Naive thymus-derived CD4-positive, alpha-beta T cell (primary cell): ENCODE measurements around the gene DYNC1I1. TPM values are rescaled to one million over a fixed set of nuclear protein-coding genes. Genes with fewer than 3 reads are reported as not detected.

Experiments used
- ATAC-seq: fragments of 150-1000 bp; cut with Tn5 transposase; 2 replicates; pipeline ENCODE4 v1.10.0; 2021; ENCODE audit warnings: mild to moderate bottlenecking, moderate library complexity
- CTCF ChIA-PET: fragments of 350-600 bp; sonication (Branson Sonifier 250); formaldehyde crosslinking; loops from one replicate; lab custom pipeline; 2021; ENCODE audit warnings: antibody characterized with exemption; lab: Charles Lee
- POLR2A ChIA-PET: fragments of 350-600 bp; sonication (Branson Sonifier 250); formaldehyde crosslinking; loops from one replicate; lab custom pipeline; 2021; ENCODE audit warnings: antibody characterized with exemption, inconsistent platforms; lab: Charles Lee
- DNase-seq, 9 donors: peaks; one replicate each; pipeline versions ENCODE4 v3.0.0 to v3.0.0-alpha.2; 2020 to 2022; ENCODE audit warnings: mixed read lengths in 1 of 9
- H3K27ac ChIP-seq: one replicate; pipeline ENCODE4 v1.7.0; 2013; ENCODE audit warnings: mild to moderate bottlenecking, low read depth, low read length, moderate library complexity
- H3K27me3 ChIP-seq, 2 donors: one replicate each; pipeline ENCODE4 v1.7.0; 2013; ENCODE audit warnings: low read length in 2 of 2, mild to moderate bottlenecking in 2 of 2, moderate library complexity in 2 of 2; ENCODE audit not compliant: control insufficient read depth in 2 of 2, insufficient read depth in 2 of 2
- H3K36me3 ChIP-seq, 3 experiments: 1 replicate in 2 of 3; 2 replicates in 1 of 3; pipeline ENCODE4 v1.7.0; 2013; ENCODE audit warnings: low read length in 3 of 3, mild to moderate bottlenecking in 3 of 3, moderate library complexity in 1 of 3; ENCODE audit not compliant: insufficient read depth in 3 of 3, control insufficient read depth in 2 of 3
- H3K4me1 ChIP-seq, 2 donors: one replicate each; pipeline ENCODE4 v1.7.0; 2013; ENCODE audit warnings: low read length in 2 of 2, mild to moderate bottlenecking in 2 of 2, moderate library complexity in 1 of 2; ENCODE audit not compliant: control insufficient read depth in 2 of 2, insufficient read depth in 2 of 2
- H3K4me3 ChIP-seq: 2 replicates; pipeline ENCODE4 v1.7.0; 2013; ENCODE audit warnings: mild to moderate bottlenecking, low read length
- H3K9me3 ChIP-seq, 3 experiments: 1 replicate in 2 of 3; 2 replicates in 1 of 3; pipeline ENCODE4 v1.7.0; 2013; ENCODE audit warnings: low read length in 3 of 3; ENCODE audit not compliant: control insufficient read depth in 2 of 3
- H3K27ac Mint-ChIP-seq, 9 donors: one replicate each; pipeline ENCODE4 v1.8.0; 2020 to 2022; ENCODE audit warnings: mixed read lengths in 9 of 9, mild to moderate bottlenecking in 8 of 9, moderate library complexity in 5 of 9, inconsistent platforms in 2 of 9
- H3K27me3 Mint-ChIP-seq, 5 donors: one replicate each; pipeline ENCODE4 v1.8.0; 2021 to 2022; ENCODE audit warnings: mixed read lengths in 5 of 5, mild to moderate bottlenecking in 1 of 5
- H3K36me3 Mint-ChIP-seq, 5 donors: one replicate each; pipeline ENCODE4 v1.8.0; 2020 to 2022; ENCODE audit warnings: mixed read lengths in 5 of 5, mild to moderate bottlenecking in 3 of 5, inconsistent platforms in 1 of 5
- H3K4me1 Mint-ChIP-seq, 7 donors: one replicate each; pipeline ENCODE4 v1.8.0; 2020 to 2022; ENCODE audit warnings: mixed read lengths in 7 of 7, mild to moderate bottlenecking in 3 of 7, inconsistent platforms in 1 of 7
- H3K4me3 Mint-ChIP-seq, 10 donors: one replicate each; pipeline ENCODE4 v1.8.0; 2020 to 2022; ENCODE audit warnings: mild to moderate bottlenecking in 10 of 10, mixed read lengths in 10 of 10, moderate library complexity in 6 of 10, inconsistent platforms in 2 of 10
- H3K9me3 Mint-ChIP-seq, 11 donors: one replicate each; pipeline ENCODE4 v1.8.0; 2020 to 2022; ENCODE audit warnings: mixed read lengths in 11 of 11, mild to moderate bottlenecking in 4 of 11, inconsistent platforms in 1 of 11, moderate library complexity in 1 of 11
- intact Hi-C, 2 donors: fragments of 100-400 bp; cut with micrococcal nuclease; formaldehyde crosslinking; loops; one replicate each; pipeline ENCODE4 v1.15.1; 2023
- polyA plus RNA-seq, 2 donors: library from polyadenylated mRNA; unstranded; fragments of 300-500 nt; fragmentation: Illumina TruSeq; gene quantifications; one replicate each; pipeline ENCODE4 v1.2.3, GENCODE V29; 2021
- total RNA-seq, 6 experiments: library from RNA in 5 of 6; stranded (reverse) in 5 of 6; gene quantifications; 1 replicate in 5 of 6; 2 replicates in 1 of 6; pipeline ENCODE4 v1.2.3 and lab custom pipeline; 2021 to 2026

The DYNC1I1 gene
- total and polyA plus RNA-seq, 7 experiments from 2014 or later: 0.61 TPM; not detected in 6

DNA sequence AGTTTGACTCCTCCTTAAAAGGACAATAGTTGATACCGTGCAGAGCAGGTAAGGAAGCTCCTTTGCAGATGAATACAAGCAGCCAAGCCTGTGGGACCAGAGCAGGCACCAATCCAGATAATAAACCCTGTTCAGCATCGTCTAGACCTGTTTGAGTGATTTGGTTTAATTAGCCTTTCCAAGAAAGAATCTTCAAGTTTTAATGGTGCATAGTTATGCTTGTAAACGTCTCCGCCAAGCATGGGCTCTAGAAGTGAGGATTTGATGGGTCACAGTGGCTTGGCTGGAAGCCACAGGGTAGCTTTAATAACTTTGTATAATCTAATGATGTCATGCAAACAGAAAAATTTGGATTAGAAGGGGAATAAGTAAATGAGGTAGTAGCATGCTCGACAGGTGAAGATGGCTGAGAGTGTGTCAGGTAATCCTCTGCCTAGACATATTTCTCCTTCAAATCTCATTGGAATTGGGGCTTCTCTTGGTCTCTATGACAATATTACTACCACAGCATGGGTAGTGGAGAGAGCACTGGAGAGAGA is 188.4 kb downstream of the DYNC1I1 start:
- ChIA-PET POLR2A (no interaction called here), CTCF (no interaction called here)
- Histone ChIP-seq H3K36me3 (no peaks in the 10 kb centered on the region), H3K9me3 (no peaks in the 10 kb centered on the region), H3K27me3 (no peaks in the 10 kb centered on the region), H3K27ac (no peak overlapping the region), H3K4me1 (no peaks in the 10 kb centered on the region), H3K4me3 (no peak overlapping the region)
- H3K9me3 Mint-ChIP-seq: peaks cover 0 to 9% (median 0%) of the 10 kb centered on the region in 11 donors
- peaks cover 0 to 26% (median 13%) of the 10 kb centered on the region in 5 donors for H3K27me3 Mint-ChIP-seq
- H3K27ac Mint-ChIP-seq: no peak overlapping the region
- H3K4me1 Mint-ChIP-seq: no peaks in the 10 kb centered on the region
- no peak for ATAC-seq
- intact Hi-C loops: no loop called here
- H3K4me3 Mint-ChIP-seq: no peak overlapping the region
- DNase-seq: no peak
- no peaks in the 10 kb centered on the region for H3K36me3 Mint-ChIP-seq

GRCh38 chr7:95963446-95963990 is 191.2 kb downstream of the DYNC1I1 start:
- H3K4me3 Mint-ChIP-seq: no peak overlapping the region
- ATAC-seq (no peak), DNase-seq (no peak)
- POLR2A ChIA-PET: no interaction called here
- H3K9me3 Mint-ChIP-seq: peaks cover 0 to 9% (median 0%) of the 10 kb centered on the region in 11 donors
- CTCF ChIA-PET: no interaction called here
- H3K4me1 ChIP-seq: no peaks in the 10 kb centered on the region
- peaks cover 0 to 34% (median 13%) of the 10 kb centered on the region in 5 donors for H3K27me3 Mint-ChIP-seq
- H3K27ac Mint-ChIP-seq: no peak overlapping the region
- H3K4me1 Mint-ChIP-seq: no peaks in the 10 kb centered on the region
- no peaks in the 10 kb centered on the region for H3K9me3 ChIP-seq
- H3K27me3 ChIP-seq: no peaks in the 10 kb centered on the region
- no peaks in the 10 kb centered on the region for H3K36me3 ChIP-seq
- no peaks in the 10 kb centered on the region for H3K36me3 Mint-ChIP-seq
- H3K27ac ChIP-seq: no peak overlapping the region
- intact Hi-C loops: no loop called here
- no peak overlapping the region for H3K4me3 ChIP-seq

- H3K9me3 Mint-ChIP-seq: peaks cover 0 to 2% (median 0%) of the 10 kb centered on the region in 11 donors
- peaks cover 2 to 17% (median 13%) of the 10 kb centered on the region in 5 donors for H3K27me3 Mint-ChIP-seq
- Histone ChIP-seq H3K27me3 (no peaks in the 10 kb centered on the region), H3K27ac (no peak overlapping the region), H3K36me3 (no peaks in the 10 kb centered on the region), H3K4me3 (no peak overlapping the region), H3K4me1 (no peaks in the 10 kb centered on the region), H3K9me3 (no peaks in the 10 kb centered on the region)
- no peak for DNase-seq
- ChIA-PET POLR2A (no interaction called here), CTCF (no interaction called here)
- no peaks in the 10 kb centered on the region for H3K36me3 Mint-ChIP-seq
- no peak overlapping the region for H3K4me3 Mint-ChIP-seq
- intact Hi-C loops: no loop called here
- no peak overlapping the region for H3K27ac Mint-ChIP-seq
- no peak for ATAC-seq
- H3K4me1 Mint-ChIP-seq: peaks cover 0 to 1% (median 0%) of the 10 kb centered on the region in 7 donors
Measured at GRCh38 chr7:95971716-95972115, 199.4 kb downstream of the DYNC1I1 start.

DNA sequence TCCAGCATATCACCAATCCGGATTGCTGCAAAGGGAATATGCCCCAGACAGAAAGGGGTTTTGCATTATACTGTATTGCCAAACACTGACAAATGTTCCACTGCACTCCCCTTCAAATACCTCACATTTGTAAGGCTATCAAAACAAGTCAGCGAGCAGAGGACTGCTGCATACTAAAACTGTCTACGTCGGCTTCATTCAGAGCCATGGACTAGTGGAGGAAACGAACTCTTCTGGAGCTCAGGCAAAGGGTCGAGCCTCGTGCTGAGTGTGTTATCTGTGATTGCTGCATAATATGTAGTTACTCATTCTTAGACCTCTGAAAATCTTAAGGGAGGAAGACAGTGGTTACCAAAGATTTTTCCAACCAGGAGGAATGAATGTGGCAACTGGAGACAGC is 200.2 kb downstream of the DYNC1I1 start:
- H3K27me3 Mint-ChIP-seq: peaks cover 2 to 18% (median 13%) of the 10 kb centered on the region in 5 donors
- no peak overlapping the region for H3K4me3 Mint-ChIP-seq
- DNase-seq (no peak), ATAC-seq (no peak)
- no peak overlapping the region for H3K27ac Mint-ChIP-seq
- ChIA-PET POLR2A (no interaction called here), CTCF (no interaction called here)
- H3K36me3 Mint-ChIP-seq: no peaks in the 10 kb centered on the region
- H3K4me1 Mint-ChIP-seq: peaks cover 0 to 1% (median 0%) of the 10 kb centered on the region in 7 donors
- no peak overlapping the region for H3K4me3 ChIP-seq
- H3K27me3 ChIP-seq: no peaks in the 10 kb centered on the region
- no peak overlapping the region for H3K27ac ChIP-seq
- no peaks in the 10 kb centered on the region for H3K9me3 ChIP-seq
- no peaks in the 10 kb centered on the region for H3K4me1 ChIP-seq
- H3K36me3 ChIP-seq: no peaks in the 10 kb centered on the region
- H3K9me3 Mint-ChIP-seq: peaks cover 0 to under 1% (median 0%) of the 10 kb centered on the region in 11 donors
- intact Hi-C loops: no loop called here

DNA sequence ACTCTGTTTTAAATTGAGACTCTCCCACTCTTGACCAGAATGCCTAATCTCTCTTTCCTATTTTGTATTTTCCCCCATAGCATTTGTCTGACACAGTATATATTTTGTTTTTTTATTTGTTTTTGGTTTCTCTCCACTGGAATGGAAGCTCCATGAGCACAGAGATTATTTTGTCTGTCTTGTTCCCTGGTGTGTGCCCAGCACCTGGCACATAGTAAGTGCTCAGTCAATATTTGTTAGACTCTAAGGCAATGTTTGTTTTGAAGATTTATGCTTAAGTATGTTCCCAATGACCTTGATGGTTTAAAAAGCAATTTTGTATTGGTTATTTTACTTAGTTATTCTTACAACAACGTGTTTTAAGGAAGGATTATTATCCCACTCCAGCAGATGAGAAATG is 201.8 kb downstream of the DYNC1I1 start:
- Histone ChIP-seq H3K27me3 (no peaks in the 10 kb centered on the region), H3K27ac (no peak overlapping the region), H3K4me3 (no peak overlapping the region), H3K36me3 (no peaks in the 10 kb centered on the region), H3K9me3 (no peaks in the 10 kb centered on the region), H3K4me1 (no peaks in the 10 kb centered on the region)
- H3K4me1 Mint-ChIP-seq: peaks cover 0 to 1% (median 0%) of the 10 kb centered on the region in 7 donors
- H3K9me3 Mint-ChIP-seq: no peaks in the 10 kb centered on the region
- intact Hi-C loops: no loop called here
- CTCF ChIA-PET: no interaction called here
- H3K27ac Mint-ChIP-seq: no peak overlapping the region
- POLR2A ChIA-PET: no interaction called here
- no peak overlapping the region for H3K4me3 Mint-ChIP-seq
- H3K36me3 Mint-ChIP-seq: no peaks in the 10 kb centered on the region
- DNase-seq (no peak), ATAC-seq (no peak)
- H3K27me3 Mint-ChIP-seq: peaks cover 2 to 18% (median 12%) of the 10 kb centered on the region in 5 donors

GRCh38 chr7:95976369-95977060 is 204.2 kb downstream of the DYNC1I1 start:
- Histone ChIP-seq H3K27me3 (no peaks in the 10 kb centered on the region), H3K4me1 (no peaks in the 10 kb centered on the region), H3K9me3 (no peaks in the 10 kb centered on the region), H3K27ac (no peak overlapping the region), H3K4me3 (no peak overlapping the region), H3K36me3 (no peaks in the 10 kb centered on the region)
- no peak for ATAC-seq
- intact Hi-C loops: no loop called here
- Mint-ChIP-seq H3K4me3 (no peak overlapping the region), H3K36me3 (no peaks in the 10 kb centered on the region), H3K9me3 (no peaks in the 10 kb centered on the region), H3K27me3 (peaks cover 2 to 16% (median 6%) of the 10 kb centered on the region in 5 donors), H3K27ac (no peak overlapping the region), H3K4me1 (peaks cover 0 to 1% (median 0%) of the 10 kb centered on the region in 7 donors)
- CTCF ChIA-PET: no interaction called here
- POLR2A ChIA-PET: no interaction called here
- no peak for DNase-seq
